ENCODE data around the gene SCN5A. TPM values are rescaled to one million over a fixed set of nuclear protein-coding genes. Genes with fewer than 3 reads are reported as not detected.

SCN5A gene
- total RNA-seq, 4 donors from 2014 or later: 0.50 to 1.7 (median 0.81) TPM; not detected in 1

DNA sequence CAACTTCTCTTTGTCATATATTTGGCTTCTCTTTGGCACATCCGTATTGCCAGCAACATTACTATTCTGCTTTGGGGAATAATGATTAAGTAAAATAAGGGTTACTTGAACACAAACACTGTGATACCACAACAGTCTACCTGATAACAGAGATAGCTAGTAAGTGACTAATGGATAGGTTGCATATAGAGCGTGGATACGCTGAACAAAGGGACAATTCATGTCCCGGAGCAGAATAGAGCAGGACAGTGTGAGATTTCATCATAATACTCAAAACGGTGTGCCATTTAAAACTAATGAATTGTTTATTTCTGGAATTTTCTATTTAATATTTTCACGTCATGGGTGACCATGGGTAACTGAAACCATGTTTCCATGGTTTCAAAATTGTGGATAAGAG is 54.1 kb downstream of the SCN5A start:
- ATAC-seq: no peak
- no peak for TF ChIP-seq EP300 (IDR thresholded peaks at IDR 0.05)
- TF ChIP-seq POLR2A (IDR thresholded peaks at IDR 0.05): no peak
- TF ChIP-seq, protein P1, sequence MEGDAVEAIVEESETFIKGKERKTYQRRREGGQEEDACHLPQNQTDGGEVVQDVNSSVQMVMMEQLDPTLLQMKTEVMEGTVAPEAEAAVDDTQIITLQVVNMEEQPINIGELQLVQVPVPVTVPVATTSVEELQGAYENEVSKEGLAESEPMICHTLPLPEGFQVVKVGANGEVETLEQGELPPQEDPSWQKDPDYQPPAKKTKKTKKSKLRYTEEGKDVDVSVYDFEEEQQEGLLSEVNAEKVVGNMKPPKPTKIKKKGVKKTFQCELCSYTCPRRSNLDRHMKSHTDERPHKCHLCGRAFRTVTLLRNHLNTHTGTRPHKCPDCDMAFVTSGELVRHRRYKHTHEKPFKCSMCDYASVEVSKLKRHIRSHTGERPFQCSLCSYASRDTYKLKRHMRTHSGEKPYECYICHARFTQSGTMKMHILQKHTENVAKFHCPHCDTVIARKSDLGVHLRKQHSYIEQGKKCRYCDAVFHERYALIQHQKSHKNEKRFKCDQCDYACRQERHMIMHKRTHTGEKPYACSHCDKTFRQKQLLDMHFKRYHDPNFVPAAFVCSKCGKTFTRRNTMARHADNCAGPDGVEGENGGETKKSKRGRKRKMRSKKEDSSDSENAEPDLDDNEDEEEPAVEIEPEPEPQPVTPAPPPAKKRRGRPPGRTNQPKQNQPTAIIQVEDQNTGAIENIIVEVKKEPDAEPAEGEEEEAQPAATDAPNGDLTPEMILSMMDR (IDR thresholded peaks at IDR 0.05): no peak
- TF ChIP-seq POLR2AphosphoS5 (IDR thresholded peaks at IDR 0.05): no peak
- H3K27me3 ChIP-seq: no peaks in the 10 kb centered on the region
- H3K36me3 ChIP-seq: no peaks in the 10 kb centered on the region
- 52 to 83% methylated on average over 6 of the region's 6 CpGs for WGBS, 2 donors (ENCODE audit: low coverage in 1 of 2)
- H3K27ac ChIP-seq: no peak overlapping the region
- H3K9me3 ChIP-seq: peaks cover 0 to 4% (median 0%) of the 10 kb centered on the region in 3 donors
- H3K4me1 ChIP-seq: no peaks in the 10 kb centered on the region
- H3K4me3 ChIP-seq: no peak overlapping the region

DNA sequence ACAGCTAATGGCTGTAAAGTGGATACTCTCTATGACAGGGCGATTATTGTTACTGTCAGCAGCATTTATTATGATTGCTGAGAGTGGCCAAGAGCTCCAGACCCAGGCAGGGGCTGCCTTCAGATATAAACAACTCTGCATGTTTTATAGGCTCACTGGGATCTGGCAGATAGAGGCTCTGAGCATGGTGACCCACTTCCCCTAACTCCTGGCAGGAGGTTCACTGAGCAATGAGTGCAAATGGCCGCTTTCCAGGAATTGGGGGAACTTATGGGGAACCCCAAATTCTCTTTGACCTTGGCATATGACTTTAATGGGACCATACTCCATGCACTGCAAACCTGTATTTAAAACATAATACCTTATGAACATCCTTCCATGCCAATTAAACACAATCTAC is 59.0 kb downstream of the SCN5A start:
- H3K27ac ChIP-seq: no peak overlapping the region
- 55 to 61% methylated on average over 2 of the region's 2 CpGs for WGBS, 2 donors (ENCODE audit: low coverage in 1 of 2)
- H3K36me3 ChIP-seq: no peaks in the 10 kb centered on the region
- no peak for ATAC-seq
- H3K4me1 ChIP-seq: no peaks in the 10 kb centered on the region
- TF ChIP-seq POLR2AphosphoS5 (IDR thresholded peaks at IDR 0.05) (no peak), EP300 (IDR thresholded peaks at IDR 0.05) (no peak), POLR2A (IDR thresholded peaks at IDR 0.05) (no peak)
- no peaks in the 10 kb centered on the region for H3K27me3 ChIP-seq
- H3K4me3 ChIP-seq: no peak overlapping the region
- peaks cover 0 to 4% (median 0%) of the 10 kb centered on the region in 3 donors for H3K9me3 ChIP-seq

DNA sequence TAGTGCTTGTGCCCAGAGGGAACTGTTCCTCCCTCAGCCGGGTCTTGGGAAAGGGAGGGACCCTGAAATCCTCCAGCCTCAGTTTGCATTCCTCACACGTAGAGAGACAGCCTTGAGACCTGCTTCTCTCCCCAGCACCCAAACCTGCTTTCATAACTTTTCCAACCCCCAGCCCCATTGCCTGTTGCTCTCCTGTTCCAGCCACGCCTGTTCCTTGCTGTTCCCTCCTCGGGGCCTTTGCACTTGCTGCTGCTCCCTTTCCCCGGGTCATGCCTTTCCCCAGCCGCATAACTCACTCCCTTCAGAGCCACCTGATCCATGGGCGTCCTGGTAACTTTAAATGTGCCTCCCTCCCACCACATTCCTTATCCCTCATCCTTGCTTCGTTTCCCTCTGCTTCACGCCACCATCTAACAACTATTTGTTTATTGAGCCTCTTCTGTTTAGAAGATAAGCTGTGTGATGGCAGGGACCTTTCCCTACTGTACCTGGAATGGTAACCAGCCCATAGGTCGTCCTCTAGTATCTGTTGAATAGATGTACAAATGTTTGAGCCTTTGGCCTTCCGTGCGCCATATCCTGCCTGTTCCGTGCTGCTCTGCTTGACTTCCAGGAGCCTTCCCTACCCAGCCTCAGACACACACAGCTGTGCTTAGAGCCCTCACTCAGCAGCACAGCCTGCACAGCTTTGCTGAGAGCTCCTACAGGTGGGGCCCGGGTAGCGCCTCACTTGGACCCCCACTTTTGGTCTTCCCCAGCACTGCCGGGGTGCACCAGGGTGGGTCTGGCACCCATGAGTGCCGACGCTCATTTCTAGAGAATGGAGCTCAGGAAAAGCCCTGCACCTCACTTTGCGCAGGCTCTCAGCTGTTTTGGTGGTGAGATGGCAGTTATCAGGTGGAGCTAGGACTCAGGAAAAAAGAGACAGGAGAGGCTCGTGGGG is 60.2 kb downstream of the SCN5A start:
- H3K27ac ChIP-seq: no peak overlapping the region
- peaks cover 0 to under 1% (median 0%) of the 10 kb centered on the region in 3 donors for H3K9me3 ChIP-seq
- 74 to 80% methylated on average over 4 to 16 of the region's 20 CpGs for WGBS, 2 donors (ENCODE audit: low coverage in 1 of 2)
- no peak for TF ChIP-seq POLR2A (IDR thresholded peaks at IDR 0.05)
- TF ChIP-seq POLR2AphosphoS5 (IDR thresholded peaks at IDR 0.05): no peak
- TF ChIP-seq EP300 (IDR thresholded peaks at IDR 0.05): no peak
- TF ChIP-seq, protein P1 (IDR thresholded peaks at IDR 0.05): no peak
- H3K36me3 ChIP-seq: no peaks in the 10 kb centered on the region
- no peak for ATAC-seq
- H3K27me3 ChIP-seq: no peaks in the 10 kb centered on the region
- no peak overlapping the region for H3K4me3 ChIP-seq
- H3K4me1 ChIP-seq: no peaks in the 10 kb centered on the region

DNA sequence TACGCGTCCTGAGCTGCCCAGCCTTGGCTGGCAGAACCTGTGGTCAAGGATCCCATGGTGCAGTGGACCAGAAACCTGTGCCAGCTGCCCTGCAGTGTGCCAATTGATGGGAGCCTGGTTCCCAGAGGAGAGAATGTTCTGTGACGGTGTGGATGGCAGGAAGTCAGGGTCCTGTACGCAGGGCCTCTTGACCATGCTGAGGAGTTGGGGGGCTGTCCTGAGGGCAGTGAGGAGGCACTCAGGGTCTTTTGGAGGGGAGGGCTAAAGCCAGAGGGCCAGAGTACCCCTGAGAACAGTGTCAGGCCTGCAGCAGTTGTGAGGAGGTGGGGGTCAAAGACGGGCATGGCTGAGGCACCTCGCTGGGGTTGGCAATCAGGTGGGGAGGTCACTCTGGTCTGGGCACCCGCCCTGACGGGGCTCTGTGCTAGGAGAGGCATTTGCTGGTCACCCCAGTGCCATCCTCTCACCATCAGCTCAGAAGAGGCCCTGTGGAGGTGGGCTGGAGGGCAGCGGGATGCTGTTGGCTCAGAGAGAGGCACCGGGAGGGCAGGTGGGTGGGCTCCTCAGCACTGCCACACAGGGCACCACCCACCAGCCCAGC is 61.0 kb downstream of the SCN5A start:
- WGBS, 2 donors (ENCODE audit: low coverage in 1 of 2): 50 to 100% methylated on average over 1 to 4 of the region's 10 CpGs
- TF ChIP-seq POLR2A (IDR thresholded peaks at IDR 0.05) (no peak), POLR2AphosphoS5 (IDR thresholded peaks at IDR 0.05) (no peak), EP300 (IDR thresholded peaks at IDR 0.05) (no peak)
- TF ChIP-seq, protein P1 (IDR thresholded peaks at IDR 0.05): no peak
- Histone ChIP-seq H3K4me3 (no peak overlapping the region), H3K4me1 (no peaks in the 10 kb centered on the region), H3K36me3 (no peaks in the 10 kb centered on the region), H3K27me3 (no peaks in the 10 kb centered on the region), H3K9me3 (no peaks in the 10 kb centered on the region), H3K27ac (no peak overlapping the region)
- no peak for ATAC-seq

DNA sequence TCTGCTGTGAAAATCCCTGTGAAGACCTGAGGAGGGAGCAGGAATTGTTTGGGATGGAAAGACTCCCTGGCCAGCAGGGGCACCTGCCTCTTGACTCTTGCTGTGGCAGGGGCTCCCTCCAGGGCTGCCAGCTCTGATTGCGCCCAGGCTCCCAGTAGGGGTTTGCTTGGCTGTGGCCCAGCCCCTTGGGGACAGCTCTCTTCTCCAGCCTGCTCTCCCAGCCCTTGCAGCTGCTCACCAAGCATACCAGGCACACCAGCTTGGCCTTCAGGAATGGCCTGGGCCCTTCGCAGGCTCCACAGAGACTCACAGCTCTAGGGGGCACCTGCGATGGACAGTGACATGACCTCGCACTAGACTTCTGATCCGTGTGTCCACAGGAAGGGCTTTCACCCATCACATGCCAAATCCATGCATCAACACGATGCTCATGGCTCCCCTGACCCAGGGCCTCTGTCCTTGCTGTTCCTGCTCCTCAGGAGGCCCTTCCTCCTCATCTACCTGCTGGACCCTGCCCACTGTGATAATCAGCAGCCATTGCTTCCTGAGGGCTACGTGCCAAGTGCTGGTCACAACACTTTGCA is 61.8 kb downstream of the SCN5A start:
- Histone ChIP-seq H3K27ac (no peak overlapping the region), H3K27me3 (no peaks in the 10 kb centered on the region), H3K4me1 (no peaks in the 10 kb centered on the region), H3K9me3 (no peaks in the 10 kb centered on the region), H3K36me3 (no peaks in the 10 kb centered on the region), H3K4me3 (no peak overlapping the region)
- TF ChIP-seq POLR2A (IDR thresholded peaks at IDR 0.05): no peak
- TF ChIP-seq, protein P1 (IDR thresholded peaks at IDR 0.05): no peak
- WGBS, 2 donors (ENCODE audit: low coverage in 1 of 2): 83% methylated on average over 1 to 2 of the region's 7 CpGs
- ATAC-seq: no peak
